Measurements from ENCODE around the gene GPR161. TPM values are rescaled to one million over a fixed set of nuclear protein-coding genes. Genes with fewer than 3 reads are reported as not detected.

GPR161 gene
- total RNA-seq, 3 donors from 2014 or later: 2.2 to 13.1 (median 4.2) TPM

Other genes with a start within 250 kb of the GPR161 start
- under 1 TPM; 0.07 to 0.49 (median 0.28) TPM for gene ADCY10, start 222.8 kb downstream of the GPR161 start, total RNA-seq
- 10 to 100 TPM; 57.1 to 71.7 (median 62.2) TPM for gene DCAF6, start 200.2 kb downstream of the GPR161 start, total RNA-seq
- 100 to 1,000 TPM in 2 of 3 donors, 10 to 100 TPM in 1; 95.5 to 163 (median 134) TPM for gene MPC2, start 199.9 kb downstream of the GPR161 start, total RNA-seq
- 10 to 100 TPM; 30.1 to 37.4 (median 33.5) TPM for gene TIPRL, start 42.0 kb upstream of the GPR161 start, total RNA-seq
- gene SFT2D2, start 89.1 kb upstream of the GPR161 start, total RNA-seq: 10 to 100 TPM; 62.0 to 87.0 (median 70.6) TPM
- gene TBX19, start 143.9 kb upstream of the GPR161 start, total RNA-seq: 1 to 10 TPM; 1.1 to 2.6 (median 2.3) TPM

Measured in mucosa of descending colon (tissue), 3 donors.